ENCODE results near the gene LUZP2. TPM values are rescaled to one million over a fixed set of nuclear protein-coding genes. Genes with fewer than 3 reads are reported as not detected.

LUZP2 gene
- total and polyA plus RNA-seq, 9 of the 15 experiments (the other 6 are each of a cell fraction or from before 2014, with no cell fraction given): not detected

GRCh38 chr11:24731554-24731953 is 234.7 kb downstream of the LUZP2 start (continued):
- TF ChIP-seq ZBTB43 (CRISPR knock-in tag; IDR thresholded peaks at IDR 0.05): no peak

GRCh38 chr11:24734742-24735237 is 237.9 kb downstream of the LUZP2 start:
- H3K9ac ChIP-seq (ENCODE audit: insufficient read depth in 1 of 2, low read depth in 2 of 2, low read length in 2 of 2): no peak overlapping the region
- H3K4me2 ChIP-seq (ENCODE audit: insufficient read depth, low read length): no peak overlapping the region
- in situ Hi-C loops (cut with MboI): no loop called here
- H3K4me1 ChIP-seq (replicated peaks in 1 of 2; ENCODE audit: control insufficient read depth in 2 of 2, insufficient read depth in 2 of 2, low read length in 2 of 2): no peaks in the 10 kb centered on the region
- no peak for TF ChIP-seq THAP12 (CRISPR knock-in tag; IDR thresholded peaks at IDR 0.05)
- H2AFZ ChIP-seq (ENCODE audit: low read depth, low read length): no peak overlapping the region
- no TSS peak for BruUV-seq (replicated peaks)
- H3K9me1 ChIP-seq (ENCODE audit: control insufficient read depth, insufficient read depth, low read length): no peaks in the 10 kb centered on the region
- FAIRE-seq (no peak), DNase-seq (ENCODE audit: extremely low read depth in 1 of 4, low spot score in 3 of 4) (no peak), ATAC-seq (no peak)
- WGBS (ENCODE audit: insufficient coverage, low coverage, missing lambda C conversion rate): 0% methylated on average over 3 of the region's 3 CpGs
- no peaks in the 10 kb centered on the region for H3K79me2 ChIP-seq (ENCODE audit: control insufficient read depth, insufficient read depth, low read length)
- intact Hi-C loops (cut with micrococcal nuclease): no loop called here
- no peaks in the 10 kb centered on the region for H3K27me3 ChIP-seq (ENCODE audit: control insufficient read depth in 2 of 2, insufficient read depth in 2 of 2, low read length in 2 of 2)
- H4K20me1 ChIP-seq (replicated peaks; ENCODE audit: control insufficient read depth, insufficient read depth, low read length): no peaks in the 10 kb centered on the region
- no peaks in the 10 kb centered on the region for H3K36me3 ChIP-seq (ENCODE audit: control insufficient read depth, insufficient read depth, low read length)
- H3K4me3 ChIP-seq: no peak overlapping the region
- CTCF ChIA-PET (ENCODE audit: low intra/inter-chr PET ratio): no interaction called here
- H3K27ac ChIP-seq (ENCODE audit: extremely low read depth, low read depth, low read length): no peak overlapping the region
- H3K9me3 ChIP-seq (replicated peaks; ENCODE audit: control insufficient read depth, insufficient read depth, low read depth, low read length): no peaks in the 10 kb centered on the region
- POLR2A ChIA-PET: no interaction called here
